ENCODE results near the gene FAM221B.

The FAM221B gene

DNA sequence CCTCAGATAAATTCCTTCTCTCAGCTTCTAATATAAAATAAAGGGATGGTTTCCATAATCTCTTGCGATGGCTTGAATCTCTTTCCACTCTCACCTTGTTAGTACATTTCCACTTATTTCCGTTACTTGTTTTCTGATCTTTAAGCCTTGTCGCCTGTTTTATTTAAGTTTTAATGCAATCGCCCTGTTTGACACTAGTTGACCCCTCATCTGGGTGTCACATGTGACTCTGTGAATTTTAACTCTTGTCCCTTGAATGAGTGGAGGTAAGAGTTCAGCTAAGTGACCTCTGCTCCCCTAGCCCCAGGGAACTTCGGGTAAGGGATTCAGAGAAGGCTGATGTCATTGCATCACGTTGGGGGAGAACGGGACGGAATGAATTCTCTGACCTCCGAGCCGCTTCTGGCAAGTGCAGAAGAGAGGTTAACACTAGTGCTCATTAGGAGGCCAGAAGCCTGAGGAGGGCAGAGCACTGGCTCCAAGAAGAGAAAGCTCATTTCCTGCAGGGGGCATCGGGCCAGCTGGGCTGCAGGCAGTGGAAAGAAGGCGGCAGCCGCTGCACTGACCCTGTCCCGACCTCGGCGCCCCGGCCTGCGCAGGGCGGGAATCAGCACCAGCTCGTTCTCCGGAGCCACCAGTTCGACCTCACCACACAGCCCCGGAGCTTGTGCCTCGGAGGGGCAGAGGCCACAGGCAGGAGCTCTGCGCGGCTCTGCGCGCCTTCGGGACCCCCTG is 14.3 kb downstream of the FAM221B start:
- DNase-seq (ENCODE audit: low read depth), result no peak
- TF ChIP-seq, protein P1, sequence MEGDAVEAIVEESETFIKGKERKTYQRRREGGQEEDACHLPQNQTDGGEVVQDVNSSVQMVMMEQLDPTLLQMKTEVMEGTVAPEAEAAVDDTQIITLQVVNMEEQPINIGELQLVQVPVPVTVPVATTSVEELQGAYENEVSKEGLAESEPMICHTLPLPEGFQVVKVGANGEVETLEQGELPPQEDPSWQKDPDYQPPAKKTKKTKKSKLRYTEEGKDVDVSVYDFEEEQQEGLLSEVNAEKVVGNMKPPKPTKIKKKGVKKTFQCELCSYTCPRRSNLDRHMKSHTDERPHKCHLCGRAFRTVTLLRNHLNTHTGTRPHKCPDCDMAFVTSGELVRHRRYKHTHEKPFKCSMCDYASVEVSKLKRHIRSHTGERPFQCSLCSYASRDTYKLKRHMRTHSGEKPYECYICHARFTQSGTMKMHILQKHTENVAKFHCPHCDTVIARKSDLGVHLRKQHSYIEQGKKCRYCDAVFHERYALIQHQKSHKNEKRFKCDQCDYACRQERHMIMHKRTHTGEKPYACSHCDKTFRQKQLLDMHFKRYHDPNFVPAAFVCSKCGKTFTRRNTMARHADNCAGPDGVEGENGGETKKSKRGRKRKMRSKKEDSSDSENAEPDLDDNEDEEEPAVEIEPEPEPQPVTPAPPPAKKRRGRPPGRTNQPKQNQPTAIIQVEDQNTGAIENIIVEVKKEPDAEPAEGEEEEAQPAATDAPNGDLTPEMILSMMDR (conservative IDR thresholded peaks at IDR 0.05; ENCODE audit: low read depth, low read length), result peak; percentile 52
- H3K4me3 ChIP-seq (ENCODE audit: low read length), result peak overlapping the region; percentile 78

DNA sequence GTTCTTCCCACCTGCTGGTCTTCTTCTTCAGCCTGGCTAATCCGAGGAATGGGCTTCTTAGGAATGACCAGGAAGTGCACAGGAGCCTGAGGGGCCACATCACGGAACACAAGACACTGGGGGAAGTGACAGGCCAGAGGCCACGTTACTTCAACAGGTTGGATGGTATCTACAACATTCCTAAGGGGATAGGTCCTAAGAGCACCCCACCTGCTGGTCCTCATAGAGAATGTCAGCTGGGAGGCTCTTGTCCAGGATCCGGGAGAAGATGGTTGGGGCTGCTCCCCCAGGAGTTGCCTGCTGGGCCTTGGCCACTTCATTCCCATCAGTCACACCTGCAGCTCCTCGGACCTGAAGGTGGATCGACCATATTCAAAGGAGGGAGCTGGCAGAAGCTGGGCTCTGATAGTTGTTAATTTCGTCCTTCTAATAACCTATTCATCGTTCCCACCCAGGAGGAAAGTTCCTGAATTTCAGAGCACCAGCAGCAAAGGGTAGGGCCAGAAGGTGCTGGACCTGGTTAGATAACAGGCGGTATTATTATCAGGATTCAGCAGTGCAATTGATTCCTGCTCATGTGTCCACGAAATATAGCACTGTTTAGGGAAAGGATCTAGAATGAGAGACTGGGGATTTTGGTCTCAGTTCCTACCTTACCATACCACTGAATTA is 15.0 kb downstream of the FAM221B start:
- no peak overlapping the region for H3K4me3 ChIP-seq (ENCODE audit: low read length)
- TF ChIP-seq, protein P1 (conservative IDR thresholded peaks at IDR 0.05; ENCODE audit: low read depth, low read length), result peak; percentile 56
- no peak for DNase-seq (ENCODE audit: low read depth)

DNA sequence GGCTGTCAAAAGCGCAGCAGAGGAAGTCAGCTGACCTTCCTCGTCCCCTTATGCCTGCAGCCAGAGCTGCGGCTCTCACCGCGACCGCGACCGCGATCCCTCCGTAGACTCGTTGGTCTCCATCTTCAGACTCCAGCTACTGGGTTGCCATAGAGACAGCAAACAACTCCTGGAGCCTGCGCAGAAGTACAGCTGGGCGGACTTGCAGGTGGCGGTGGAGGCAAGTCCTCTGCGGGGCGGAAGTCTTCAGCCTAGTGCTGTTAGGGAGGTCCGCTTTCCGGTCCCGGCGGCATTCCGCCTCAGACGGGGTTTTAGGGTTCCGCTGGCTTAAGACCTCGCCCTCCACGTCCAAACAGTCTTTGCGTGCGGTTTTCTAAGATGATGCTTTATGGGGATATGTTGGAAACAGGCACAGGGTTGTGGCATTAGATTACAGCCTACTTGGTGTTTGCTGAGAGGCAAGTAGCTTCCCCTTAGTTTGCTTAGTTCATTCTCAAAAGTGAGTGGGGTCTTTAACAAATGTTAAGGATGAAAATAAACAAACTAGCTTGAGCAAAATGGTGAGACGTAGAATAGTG is 16.4 kb downstream of the FAM221B start, which contains the start of gene SPAG8:
TSS of gene SPAG8 (minus strand) at position 238 of the 578 bp plus-strand sequence. CDS start at position 123, 115 bp downstream.
- H3K4me3 ChIP-seq (ENCODE audit: low read length), result peak within 1 kb of the TSS; percentile 67

DNA sequence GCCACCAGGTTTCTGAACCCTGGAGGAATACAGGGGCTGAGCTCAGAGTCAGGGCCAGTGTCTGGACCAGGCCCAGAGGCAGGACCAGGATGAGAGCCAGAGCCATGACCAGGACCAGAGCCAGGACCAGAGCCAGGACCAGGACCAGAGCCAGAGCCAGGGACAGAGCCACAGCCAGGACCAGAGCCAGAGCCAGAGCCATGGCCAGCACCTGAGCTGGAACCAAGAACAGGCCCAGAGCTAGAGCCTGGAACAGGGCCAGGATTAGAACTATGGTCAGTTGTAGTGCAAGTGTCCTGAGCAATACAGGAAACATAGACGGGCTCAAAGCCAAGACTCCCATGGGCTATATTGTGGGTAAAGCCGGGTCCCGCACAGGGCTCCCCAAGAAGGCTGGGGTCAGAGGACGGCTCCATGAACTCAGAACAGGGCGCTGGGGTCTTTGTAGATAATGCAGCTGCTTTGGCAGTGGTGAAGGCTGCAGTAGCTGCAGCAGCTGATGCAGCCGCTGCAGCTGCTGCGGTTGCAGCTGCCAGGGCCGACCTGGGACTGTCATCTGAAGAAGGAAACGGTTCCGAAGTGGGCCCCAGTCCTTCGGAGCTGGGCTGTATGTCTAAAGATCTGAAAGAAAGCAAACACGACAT is 17.0 kb downstream of the FAM221B start:
- TF ChIP-seq, protein P1 (conservative IDR thresholded peaks at IDR 0.05; ENCODE audit: low read depth, low read length), result no peak
- peak overlapping the region; percentile 67 for H3K4me3 ChIP-seq (ENCODE audit: low read length)
- DNase-seq (ENCODE audit: low read depth), result no peak

More for the DNA sequence above, 16.4 kb downstream of the FAM221B start, which contains the start of gene SPAG8:
- DNase-seq (ENCODE audit: low read depth), result peak; percentile 76
- TF ChIP-seq, protein P1 (conservative IDR thresholded peaks at IDR 0.05; ENCODE audit: low read depth, low read length), result no peak

DNA sequence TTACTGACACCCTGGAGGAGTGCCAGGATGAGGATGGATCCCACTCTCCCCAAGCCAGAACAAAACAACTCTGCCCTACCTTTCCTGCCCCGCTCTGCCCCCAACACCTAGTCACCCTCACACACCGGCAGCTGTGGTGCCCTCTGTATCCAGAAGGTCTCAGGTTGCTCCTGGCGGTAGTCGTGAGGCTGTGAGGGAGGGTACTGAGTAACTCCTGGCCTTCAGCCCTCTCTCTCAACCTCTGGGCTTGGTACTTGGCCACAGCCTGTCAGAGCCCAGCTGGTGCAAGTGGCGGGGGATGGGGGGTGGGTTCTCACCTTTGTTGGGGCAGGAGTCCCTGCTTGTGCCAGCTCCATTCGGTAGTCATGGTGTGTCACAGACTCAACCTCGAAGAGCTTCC is 18.4 kb downstream of the FAM221B start:
- no peak overlapping the region for H3K4me3 ChIP-seq (ENCODE audit: low read length)
- TF ChIP-seq, protein P1 (conservative IDR thresholded peaks at IDR 0.05; ENCODE audit: low read depth, low read length), result no peak

DNA sequence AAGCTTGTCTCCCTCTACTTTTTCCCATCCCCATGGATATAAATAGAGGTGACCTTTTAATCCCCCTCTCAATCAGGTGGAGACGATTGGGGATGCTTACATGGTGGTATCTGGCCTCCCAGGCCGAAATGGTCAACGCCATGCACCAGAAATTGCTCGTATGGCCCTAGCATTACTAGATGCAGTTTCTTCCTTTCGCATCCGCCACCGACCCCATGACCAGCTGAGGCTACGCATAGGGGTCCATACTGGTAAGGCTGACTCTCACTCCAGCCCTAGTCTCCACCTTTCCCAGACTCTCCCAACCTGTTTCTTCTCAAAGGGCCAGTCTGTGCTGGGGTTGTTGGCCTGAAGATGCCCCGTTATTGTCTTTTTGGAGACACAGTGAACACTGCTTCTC is 20.1 kb downstream of the FAM221B start:
- H3K4me3 ChIP-seq (ENCODE audit: low read length), result no peak overlapping the region
- no peak for DNase-seq (ENCODE audit: low read depth)
- TF ChIP-seq, protein P1 (conservative IDR thresholded peaks at IDR 0.05; ENCODE audit: low read depth, low read length), result no peak

More for the DNA sequence above, 18.4 kb downstream of the FAM221B start:
- no peak for DNase-seq (ENCODE audit: low read depth)

All from retinal pigment epithelial cell (primary cell).